GM18868 (cell line): ENCODE results near the gene YBEY.
A peak's percentile ranks its signal among the peaks of the same experiment; 100 is the strongest.

Experiments used
- ATAC-seq: cut with Tn5 transposase; IDR thresholded peaks from one replicate; pipeline ENCODE4 v1.9.1; 2021; ENCODE audit warnings: mild to moderate bottlenecking, moderate library complexity; ENCODE audit not compliant: unreplicated experiment

Gene YBEY

DNA sequence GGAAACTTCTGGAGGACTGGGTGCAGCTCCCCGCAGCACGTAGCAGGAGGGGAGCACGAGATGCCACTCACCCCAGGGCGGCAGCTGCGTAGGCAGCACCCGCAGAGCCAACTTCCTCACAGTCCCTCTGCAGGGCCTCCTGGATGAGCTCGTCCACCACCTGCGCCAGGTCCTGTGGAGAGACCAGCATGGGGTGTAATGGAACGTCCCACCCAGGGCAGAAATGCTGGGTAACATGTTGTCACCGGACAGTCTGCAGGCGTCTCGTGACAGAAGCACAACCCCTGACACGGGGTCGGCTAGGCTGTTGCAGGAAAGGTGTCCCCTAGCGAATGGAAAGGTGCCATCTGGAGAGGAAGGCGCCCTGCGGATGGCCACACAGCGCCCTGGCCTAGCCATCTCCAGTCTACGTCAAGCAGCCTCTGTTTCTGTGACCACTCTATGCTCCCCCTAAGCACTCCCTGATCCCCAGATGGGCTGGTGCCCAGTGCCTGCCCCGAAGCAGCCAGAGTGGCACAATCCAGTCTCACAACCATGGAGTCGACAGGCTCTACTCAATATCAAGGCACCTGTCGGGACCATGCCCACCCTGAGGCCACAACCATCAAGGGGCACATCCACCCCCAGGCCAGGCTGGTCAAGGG lies 22.0 kb upstream of the YBEY start:
- ATAC-seq = no peak

DNA sequence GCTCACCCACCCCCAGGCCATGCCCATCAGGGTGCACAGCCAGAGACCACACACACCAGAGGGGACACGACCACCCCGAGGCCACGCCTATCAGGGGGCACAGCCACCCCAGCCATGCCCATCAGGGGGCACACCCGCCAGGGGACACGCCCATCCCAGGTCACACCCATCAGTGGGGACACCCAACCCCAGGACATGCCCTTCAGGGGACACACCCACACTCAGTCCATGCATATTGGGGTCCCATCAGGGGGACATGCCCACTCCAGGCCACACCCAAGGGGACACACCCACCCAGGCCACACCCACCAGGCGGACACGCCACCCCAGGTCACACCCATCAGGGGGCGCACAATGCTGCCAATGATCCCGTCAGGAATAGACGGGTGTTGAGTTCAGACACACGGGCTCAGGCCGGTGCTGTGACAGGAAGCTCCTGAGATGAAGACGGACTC lies 21.4 kb upstream of the YBEY start:
- ATAC-seq = no peak

DNA sequence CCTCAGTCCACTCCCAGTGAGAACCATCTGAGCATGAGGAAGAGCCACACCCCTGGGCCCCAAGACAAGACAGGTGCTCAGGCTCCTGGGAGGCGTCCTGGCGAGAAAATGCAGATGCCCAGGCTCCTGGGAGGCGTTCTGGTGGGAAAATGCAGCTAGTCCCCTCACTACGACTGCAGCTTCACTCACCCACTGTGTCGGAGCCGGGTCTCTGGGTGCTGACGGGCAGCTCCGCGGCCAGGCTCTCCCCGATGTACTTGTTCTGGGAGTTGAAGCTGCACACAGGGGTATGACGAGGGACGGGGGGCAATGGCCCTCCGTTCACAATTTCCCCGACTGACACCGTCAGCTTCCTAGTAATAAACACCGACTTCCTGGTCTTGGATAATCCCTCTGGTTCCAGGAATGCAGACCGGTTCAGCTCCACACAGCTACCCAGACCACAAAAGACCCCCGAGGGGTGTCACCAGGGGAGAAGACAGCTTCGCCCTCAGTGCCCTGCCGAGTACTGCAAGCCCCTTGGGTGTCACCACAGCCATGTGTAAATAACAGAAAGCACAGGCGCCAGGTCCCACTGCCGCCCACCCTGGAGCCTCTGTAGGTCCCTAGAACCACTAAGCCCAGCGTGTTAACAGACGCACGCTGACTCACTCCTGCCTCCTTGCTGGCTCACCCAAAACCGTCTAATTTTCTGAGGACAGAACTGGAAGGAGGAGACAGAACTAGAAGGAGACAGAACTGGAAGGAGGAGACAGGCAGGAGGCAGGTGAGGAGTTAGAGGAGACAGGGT lies 20.2 kb upstream of the YBEY start:
- no peak for ATAC-seq

DNA sequence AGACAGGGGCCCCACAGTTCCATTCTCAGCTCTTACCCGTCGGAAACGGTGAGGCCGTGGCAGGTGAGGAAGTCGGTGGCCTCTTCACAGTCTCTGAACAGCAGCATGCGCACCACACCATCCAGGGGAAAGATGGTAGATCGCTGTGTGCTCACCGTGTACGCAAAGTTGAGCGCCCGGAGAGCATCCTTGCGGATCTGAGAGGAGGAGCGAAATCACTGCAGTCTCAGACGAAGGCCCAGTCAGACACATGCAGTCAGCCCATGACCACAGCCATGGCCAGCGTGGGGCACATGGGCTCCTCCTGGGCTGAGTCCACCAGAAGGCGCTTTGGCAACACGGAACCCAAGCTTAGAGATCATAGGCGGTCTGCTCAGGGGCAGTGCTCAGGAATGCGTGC lies 19.2 kb upstream of the YBEY start:
- no peak for ATAC-seq

DNA sequence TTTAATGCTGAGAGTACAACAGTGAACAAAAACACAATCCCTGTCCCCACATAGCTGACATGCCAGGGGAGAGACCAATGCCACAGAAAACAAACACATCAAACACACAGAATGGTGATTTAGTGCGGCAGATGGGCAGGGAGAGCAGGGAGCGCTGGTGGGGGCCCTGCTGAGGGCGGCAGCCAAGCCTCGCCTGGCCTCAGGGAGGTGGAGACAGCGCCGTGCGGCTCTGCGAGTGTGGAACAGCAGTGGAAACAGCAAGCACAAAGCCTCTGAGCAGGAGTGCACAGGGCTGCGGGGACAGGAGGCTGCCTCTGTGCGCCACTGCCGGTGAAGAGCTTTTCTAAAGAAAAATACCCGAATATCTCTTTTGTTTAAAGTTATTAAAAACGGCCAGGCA lies 17.8 kb upstream of the YBEY start:
- no peak for ATAC-seq

DNA sequence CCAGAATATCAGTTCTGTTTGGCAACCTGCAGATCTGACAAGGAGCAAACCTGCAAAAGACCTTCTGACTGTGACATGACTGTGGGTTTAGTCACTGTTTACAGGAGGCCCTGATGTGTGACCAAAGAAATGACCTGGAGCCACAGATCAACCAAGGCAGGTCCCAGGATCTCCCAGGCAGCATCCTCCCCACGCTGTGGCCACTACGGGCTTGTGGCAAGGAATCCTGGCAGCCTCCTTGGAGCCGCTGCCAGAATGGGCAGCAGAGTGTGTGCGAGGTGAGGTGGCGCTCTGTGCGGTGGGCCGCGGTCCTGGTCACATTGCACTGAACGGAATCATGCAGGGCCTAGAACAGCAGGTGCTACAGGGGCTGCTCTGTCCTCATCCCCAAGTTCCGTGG lies 16.7 kb upstream of the YBEY start:
- ATAC-seq = no peak

DNA sequence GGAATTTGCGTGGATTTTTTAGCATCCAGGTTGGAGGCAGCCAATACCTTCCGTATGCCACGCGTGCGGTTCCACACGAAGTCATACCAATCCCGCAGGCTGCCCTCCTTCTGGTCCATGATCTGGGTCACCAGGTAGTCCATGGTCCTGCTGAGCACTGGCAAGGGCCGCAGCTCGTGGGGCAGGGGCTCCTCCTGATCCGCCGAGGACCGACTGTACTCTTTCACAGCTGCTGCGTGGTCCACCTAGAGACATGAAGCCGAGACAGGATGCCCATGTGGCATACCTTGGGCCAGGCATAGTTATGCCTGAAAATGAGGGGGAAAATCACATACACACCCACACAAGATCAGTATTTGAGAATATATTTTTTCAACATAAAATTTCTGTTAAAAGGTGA lies 12.8 kb upstream of the YBEY start:
- ATAC-seq = no peak

DNA sequence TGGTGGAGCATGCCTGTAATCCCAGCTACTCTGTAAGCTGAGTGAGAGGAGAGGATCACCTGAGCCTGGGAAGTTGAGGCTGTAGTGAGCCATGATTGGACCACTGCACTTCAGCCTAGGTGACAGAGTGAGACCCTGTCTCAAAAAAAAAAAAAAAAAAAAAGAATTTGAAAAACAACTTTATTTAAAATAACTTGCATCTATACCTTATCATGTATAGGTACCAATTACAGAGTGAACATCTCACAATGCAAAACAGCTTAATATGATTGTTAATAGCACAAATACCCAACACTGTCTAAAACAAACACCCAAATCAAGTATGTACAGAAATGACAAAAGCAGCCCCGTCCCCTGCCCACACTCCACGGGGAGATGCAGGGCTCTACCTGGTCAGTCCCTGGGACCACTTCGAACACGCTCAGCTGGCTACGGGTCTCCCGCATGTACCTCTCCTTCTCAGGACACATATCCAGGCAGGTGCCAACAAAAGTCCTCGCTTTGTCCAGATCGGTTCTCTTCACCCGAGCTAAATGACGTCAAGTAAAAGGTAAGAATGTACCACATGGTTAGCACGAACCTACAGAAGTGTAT lies 11.2 kb upstream of the YBEY start:
- ATAC-seq = no peak

DNA sequence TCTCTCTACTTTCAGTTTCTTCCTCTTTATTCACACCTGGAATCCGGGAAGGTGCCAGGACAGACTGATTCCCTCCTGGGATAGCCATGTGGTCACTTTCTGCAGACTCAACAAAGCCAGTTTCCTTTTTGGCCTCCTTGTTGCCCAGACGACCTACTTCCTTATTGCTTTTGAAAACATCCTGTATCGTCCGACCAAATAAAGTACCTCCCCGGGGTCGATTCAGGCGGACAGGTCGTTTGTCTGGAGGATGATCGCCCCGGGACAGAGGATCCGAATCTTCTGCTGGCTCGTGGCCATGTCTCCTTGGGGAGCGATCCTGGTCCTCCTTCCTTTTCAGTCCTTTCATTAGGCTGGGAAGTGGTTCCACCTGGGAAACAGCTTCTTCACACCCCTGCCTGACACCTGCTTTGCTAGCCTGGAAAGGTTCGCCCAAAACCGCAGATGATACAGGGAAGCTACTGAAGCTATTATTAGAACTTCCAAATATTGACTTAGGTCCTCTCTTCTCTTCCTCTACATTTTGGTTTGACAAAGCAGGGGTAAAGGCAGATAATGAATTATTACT lies 2.0 kb upstream of the YBEY start:
- no peak for ATAC-seq

DNA sequence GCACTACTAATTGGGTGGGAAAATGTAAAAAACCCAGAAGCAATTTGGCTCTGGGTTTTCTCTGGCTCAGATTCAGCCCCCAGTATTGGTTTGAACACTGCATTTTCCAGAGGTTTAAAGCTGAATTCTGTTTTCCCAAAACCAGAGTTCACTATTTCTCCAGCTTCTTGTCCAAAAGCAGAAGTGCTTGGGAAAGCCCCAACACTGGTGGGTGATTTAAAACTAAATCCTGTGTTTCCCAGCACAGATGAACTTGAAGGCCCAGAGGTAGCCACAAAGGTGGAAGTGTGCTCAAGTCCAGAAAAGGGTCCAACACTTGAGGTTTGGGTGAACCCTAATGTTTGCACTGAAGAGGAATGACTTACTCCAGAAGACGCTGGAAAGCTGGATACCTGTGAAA lies 1.4 kb upstream of the YBEY start:
- no peak for ATAC-seq

DNA sequence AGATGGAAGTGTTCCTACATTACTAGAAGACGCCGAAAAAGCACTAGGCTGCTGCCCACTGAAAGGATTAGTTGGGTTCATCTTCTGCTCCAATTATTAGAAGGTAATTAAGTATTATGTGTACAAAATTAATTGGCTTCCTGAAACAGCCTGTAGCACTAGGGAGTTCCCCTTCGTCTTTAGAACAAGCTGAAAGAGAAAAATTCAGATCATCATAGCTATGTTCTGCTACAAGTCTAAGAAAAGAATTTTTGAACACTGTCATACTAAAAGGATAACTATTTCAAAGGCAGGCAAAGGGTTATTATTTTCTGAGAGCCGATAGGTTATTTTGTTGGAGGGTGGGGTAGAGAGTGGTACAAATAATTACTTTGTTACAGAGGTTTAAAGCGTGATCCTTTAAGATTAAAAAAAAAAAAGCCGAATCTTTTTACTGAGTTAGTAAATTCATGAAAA lies 908 bp upstream of the YBEY start, which contains the start of gene MCM3AP:
Gene MCM3AP, minus strand, starts transcription at position 406 of the 456 bp plus-strand sequence. Its CDS starts 325 bp downstream, at position 81.
- ATAC-seq = no peak

DNA sequence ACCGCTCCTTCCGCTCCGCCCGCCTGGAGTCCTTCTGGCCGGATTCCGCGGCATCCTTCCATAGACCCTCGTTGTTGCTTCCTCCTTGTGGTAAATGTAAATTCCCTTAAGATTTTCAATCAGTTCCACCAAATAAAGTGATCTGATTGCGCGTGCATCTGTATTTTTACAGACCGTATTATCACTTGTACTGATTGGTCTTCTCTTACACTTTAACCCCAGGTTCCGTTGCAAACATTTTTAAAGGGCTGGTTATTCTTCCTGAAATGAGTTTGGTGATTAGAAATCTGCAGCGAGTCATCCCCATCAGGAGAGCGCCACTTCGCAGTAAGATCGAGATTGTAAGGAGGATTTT lies 483 bp downstream of the YBEY start:
- peak; percentile 6 for ATAC-seq

DNA sequence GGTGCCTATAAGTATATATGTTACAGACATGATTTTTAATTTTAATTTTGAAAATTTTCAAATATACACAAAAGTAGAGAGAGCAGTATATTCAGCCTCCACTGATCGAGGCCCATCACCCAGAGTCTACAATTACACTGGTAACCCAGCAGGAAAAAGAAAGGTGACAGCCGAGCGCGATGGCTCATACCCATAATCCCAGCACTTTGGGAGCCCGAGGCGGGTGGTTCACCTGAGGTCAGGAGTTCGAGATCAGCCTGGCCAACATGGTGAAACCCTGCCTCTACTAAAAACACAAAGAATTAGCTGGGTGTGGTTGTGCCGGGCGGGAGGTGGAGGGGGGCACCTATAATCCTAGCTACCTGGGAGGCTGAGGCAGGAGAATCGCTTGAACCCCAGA lies 1.4 kb downstream of the YBEY start:
- ATAC-seq = no peak

DNA sequence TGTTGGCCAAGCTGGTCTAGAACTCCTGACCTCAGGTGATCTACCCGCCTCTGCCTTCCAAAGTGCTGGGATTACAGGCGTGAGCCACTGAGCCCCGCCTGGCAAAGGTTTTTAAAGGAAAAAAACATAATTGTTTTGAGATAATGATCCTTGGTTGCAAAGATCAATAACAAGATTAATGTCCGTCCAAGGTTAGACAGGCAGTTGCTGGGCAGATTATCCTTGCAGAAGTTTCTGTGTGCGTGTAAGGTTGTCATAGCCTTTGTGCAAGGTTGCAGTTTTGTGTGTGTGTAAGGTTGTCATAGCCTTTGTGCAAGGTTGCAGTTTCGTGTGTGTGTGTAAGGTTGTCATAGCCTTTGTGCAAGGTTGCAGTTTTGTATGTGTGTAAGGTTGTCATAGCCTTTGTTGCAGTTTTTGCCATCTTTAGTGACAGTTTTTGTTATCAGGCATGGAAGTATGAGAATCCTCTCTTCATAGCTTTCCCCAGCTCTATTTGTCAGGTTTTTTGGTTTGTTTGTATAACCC lies 3.6 kb downstream of the YBEY start:
- ATAC-seq = no peak

DNA sequence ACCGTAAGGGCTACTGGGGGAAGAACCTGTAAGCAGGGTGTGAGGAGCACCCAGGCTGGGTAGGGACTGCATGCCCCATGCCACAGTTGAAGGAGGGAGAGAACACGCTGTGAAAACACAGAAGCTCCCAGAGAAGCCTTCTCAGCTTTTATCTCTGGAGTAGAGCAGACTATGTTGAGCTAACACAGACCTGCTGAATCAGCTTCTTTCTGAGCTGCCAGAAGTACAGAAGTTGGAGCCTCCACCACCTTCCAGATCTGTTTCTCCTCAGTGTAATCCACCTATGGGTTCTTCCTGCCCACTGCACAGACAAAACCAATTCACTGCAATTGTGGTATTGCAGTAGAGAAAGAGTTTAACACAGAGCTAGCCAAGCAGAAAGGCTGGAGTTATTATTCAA lies 5.4 kb downstream of the YBEY start:
- ATAC-seq = no peak

DNA sequence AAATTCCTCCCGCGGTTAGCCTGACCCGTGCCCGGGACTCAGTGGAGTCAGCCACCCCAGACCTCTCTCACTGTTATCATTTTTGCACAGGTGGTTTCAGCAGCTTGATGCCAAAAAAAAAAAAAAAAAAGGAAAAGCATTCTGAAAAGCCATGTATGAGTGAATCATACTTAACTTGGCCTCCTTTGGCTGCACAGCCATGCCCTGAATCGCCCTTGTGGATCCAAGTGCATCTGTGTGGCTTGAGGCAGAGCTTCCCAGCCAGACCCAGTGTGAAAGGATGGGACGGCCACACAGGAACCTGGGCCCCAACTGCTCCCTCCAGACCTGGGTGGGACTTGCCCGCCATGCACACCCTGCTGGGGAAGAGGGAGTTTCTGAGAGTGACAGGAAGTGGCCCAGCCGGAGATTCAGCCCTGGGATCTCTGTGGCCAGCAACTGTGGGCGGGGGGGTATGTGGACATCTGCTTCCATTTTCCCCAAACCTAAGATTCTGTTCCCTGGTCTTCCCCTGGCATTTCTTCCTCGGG lies 8.6 kb downstream of the YBEY start:
- ATAC-seq = no peak

DNA sequence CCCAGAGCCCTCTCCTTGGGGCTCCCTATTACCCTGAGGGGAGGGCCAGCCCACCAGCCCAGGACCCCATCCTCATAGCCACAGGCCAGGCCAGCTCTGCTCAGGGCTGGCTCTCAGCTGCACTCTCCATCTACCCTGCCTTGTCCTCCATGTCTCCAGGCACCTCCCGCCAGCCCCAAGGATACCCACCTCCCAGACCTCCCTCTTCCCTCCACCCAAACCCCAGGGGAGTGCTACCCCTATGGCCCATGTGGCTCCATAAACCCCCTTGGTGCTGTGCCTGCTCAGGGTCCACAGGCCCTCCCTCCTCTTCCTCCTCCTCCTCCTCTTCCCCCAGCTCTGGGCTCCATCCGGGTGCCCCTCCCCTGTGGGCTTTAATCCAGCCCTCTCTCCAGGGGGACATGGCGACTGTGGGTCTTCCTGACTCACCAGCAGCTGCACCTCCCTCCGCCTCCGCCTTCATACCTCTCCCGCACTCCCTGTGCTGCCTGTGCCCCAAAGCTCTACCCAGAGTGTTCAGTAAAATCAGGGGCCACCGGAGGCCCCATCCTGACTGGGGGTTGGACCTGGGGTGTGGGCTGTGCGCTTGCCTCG lies 9.1 kb downstream of the YBEY start:
- ATAC-seq = no peak

DNA sequence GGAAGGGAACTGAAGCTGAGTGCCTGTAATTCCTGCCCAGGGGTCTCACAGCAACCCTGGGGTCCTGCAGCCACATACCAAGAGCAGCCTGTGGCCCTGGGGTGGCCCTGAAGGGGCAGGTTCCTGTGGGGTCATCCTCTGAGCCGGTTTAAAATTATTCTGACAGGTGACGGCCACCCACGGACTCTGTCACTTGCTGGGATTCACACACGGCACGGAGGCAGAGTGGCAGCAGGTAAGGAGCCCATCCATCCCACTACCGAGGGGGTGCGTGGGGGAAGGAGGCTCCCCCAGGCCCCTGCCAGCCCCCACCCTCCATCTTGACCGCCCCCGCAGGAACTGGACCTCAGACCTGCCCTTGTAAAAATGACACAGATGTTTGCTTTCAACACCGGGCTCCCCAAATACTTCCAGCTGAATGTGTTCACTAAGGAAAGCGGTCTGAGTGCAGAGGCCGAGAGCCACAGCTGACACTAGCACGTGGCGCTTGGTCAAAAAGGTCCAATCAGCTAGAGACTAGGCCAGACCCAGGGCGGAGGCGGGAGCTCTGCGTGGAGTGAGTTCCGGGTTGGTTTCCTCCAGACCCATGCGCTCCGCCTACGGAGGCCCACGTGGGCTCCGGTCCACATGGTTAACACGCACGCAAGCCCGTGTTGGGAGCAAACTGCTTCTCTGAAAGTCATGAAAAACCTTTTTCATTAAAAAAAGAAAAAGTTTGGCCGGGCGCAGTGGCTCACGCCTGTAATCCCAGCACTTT lies 10.0 kb downstream of the YBEY start:
- ATAC-seq = no peak

DNA sequence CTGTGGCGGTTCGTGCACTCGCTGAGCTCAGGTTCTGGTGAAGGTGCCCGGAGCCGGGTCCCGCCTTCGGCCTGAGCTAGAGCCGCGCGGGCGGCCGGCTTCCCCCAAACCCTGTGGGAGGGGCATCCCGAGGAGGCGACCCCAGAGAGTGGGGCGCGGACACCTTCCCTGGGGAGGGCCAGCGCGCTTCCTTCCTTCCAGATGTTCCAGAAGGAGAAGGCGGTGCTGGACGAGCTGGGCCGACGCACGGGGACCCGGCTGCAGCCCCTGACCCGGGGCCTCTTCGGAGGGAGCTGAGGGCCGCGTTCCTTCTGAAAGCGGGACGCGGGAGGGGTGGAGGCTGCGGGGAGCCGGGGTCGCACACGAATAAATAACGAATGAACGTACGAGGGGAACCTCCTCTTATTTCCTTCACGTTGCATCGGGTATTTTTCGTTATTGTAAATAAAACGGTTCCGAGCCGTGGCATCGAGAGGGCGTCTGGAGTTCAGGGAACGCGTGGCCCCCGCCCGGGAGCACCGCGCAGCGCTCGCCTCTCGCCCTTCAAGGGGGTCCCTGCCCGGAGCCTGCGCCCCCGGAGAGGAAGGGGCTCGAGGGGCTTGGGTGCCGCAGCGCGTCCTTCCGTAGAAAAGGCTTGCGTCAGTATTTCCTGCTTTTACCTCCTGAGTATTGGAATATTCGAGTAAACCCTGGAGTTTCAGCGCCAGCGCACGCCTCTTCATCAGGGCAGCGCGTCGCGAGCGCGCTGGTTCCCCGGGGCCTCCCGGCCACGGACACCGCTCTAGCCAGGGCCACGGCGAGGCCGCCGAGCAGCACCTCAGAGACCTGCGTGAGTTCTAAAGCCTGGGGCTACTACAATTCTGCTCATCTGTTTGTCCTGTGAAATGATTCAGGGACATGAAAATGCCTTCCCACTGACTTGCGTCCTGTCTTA lies 11.5 kb downstream of the YBEY start:
- ATAC-seq = no peak
